HL-60 (cell line): ENCODE data around the gene DLG1.

ENCODE experiments used
- POLR2AphosphoS5 ChIP-seq: IDR thresholded peaks from 2 replicates; pipeline ENCODE4 v1.6.1; 2012; ENCODE audit warnings: low read depth
- TF ChIP-seq, protein P1 (sequence below): IDR thresholded peaks from one replicate; pipeline ENCODE4 v1.5.1; 2011; ENCODE audit warnings: low read length, control low read depth, inconsistent platforms; ENCODE audit not compliant: insufficient read depth

- TF ChIP-seq, protein P1, sequence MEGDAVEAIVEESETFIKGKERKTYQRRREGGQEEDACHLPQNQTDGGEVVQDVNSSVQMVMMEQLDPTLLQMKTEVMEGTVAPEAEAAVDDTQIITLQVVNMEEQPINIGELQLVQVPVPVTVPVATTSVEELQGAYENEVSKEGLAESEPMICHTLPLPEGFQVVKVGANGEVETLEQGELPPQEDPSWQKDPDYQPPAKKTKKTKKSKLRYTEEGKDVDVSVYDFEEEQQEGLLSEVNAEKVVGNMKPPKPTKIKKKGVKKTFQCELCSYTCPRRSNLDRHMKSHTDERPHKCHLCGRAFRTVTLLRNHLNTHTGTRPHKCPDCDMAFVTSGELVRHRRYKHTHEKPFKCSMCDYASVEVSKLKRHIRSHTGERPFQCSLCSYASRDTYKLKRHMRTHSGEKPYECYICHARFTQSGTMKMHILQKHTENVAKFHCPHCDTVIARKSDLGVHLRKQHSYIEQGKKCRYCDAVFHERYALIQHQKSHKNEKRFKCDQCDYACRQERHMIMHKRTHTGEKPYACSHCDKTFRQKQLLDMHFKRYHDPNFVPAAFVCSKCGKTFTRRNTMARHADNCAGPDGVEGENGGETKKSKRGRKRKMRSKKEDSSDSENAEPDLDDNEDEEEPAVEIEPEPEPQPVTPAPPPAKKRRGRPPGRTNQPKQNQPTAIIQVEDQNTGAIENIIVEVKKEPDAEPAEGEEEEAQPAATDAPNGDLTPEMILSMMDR: no peak
- TF ChIP-seq POLR2AphosphoS5: no peak
These were observed 294.7 kb downstream of the DLG1 start for GRCh38 chr3:197003461-197004385.
